ENCODE results near the gene RALGPS1. TPM values are rescaled to one million over a fixed set of nuclear protein-coding genes. Genes with fewer than 3 reads are reported as not detected.
A peak's percentile ranks its signal among the peaks of the same experiment; 100 is the strongest.

Gene RALGPS1
- total RNA-seq, 1 experiment from 2014 or later: 18.6 TPM

DNA sequence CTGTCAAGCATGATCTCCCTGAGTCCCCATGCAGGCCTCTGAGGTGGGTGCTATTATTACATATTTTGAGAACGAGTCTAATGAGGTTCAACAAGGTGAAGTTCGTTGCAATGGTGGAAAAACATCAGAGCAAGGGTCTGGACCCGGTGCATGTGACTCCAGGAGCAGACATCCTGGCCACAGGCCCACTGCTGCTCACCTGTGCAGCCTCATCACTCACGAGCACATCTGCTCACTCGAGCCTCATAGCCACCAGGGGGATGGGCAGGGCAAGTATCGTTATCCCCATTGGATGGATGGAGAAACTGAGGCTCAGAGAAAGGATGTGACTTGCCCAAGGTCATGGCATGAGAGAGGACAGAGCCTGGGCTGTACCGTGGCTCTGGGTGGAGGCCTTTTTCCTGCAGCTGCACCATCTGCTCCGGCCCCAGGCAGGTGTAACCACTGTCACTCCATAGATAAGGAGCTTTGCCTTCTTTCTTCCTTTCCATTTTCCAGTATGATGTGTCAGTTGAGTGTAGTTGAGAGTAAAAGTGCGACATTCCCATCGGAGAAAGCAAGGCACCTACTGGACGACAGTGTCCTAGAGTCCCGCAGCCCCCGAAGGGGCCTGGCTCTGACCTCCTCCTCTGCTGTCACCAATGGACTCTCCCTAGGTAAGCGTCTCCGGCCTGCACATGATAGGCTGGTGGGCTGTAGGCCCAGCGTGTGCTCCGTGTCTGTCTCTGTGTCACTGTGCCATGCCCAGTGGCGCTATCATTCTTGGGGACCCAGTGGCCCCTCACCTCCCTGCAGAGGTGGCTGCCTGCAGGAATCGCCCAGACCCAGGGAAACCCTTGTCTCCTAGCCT is 281.6 kb downstream of the RALGPS1 start:
- Mint-ChIP-seq H3K4me3 (no peak overlapping the region), H3K27ac (peak overlapping the region in 2 of 3 experiments; percentile 10 to 73; a peak in 2 of 7 replicates), H3K4me1 (peaks cover 2 to 9% of the 10 kb centered on the region in 2 experiments; a peak in 3 of 4 replicates), H3K36me3 (ENCODE audit: insufficient read depth in 1 of 3, low read depth in 3 of 3) (peaks cover 0 to 2% (median 2%) of the 10 kb centered on the region in 3 experiments; a peak in 1 of 7 replicates), H3K9me3 (no peaks in the 10 kb centered on the region), H3K27me3 (ENCODE audit: low read depth) (no peaks in the 10 kb centered on the region)
- Histone ChIP-seq H2BK20ac (ENCODE audit: low read depth, low read length, poor library complexity, severe bottlenecking) (no peak overlapping the region), H3K23me2 (ENCODE audit: insufficient read length, low read depth, low read length, poor library complexity, severe bottlenecking) (peaks cover 2% of the 10 kb centered on the region), H3K79me2 (ENCODE audit: insufficient read depth, low read length) (no peaks in the 10 kb centered on the region), H4K20me1 (ENCODE audit: control insufficient read depth, insufficient read depth, insufficient read length) (no peaks in the 10 kb centered on the region), H4K5ac (ENCODE audit: insufficient read length, low read depth, low read length) (no peak overlapping the region), H2BK15ac (ENCODE audit: low read depth, low read length) (no peak overlapping the region), H3K27me3 (ENCODE audit: insufficient read depth, low read length) (no peaks in the 10 kb centered on the region), H2AFZ (ENCODE audit: low read length) (no peak overlapping the region), H2BK12ac (ENCODE audit: insufficient read length, low read depth, low read length) (no peak overlapping the region), H3T11ph (ENCODE audit: low read length) (no peak overlapping the region), H3K9ac (ENCODE audit: extremely low read depth, insufficient read length, low read length) (no peak overlapping the region), H2AK5ac (ENCODE audit: insufficient read length, low read length) (no peak overlapping the region), H2BK5ac (ENCODE audit: insufficient read length, low read length) (no peak overlapping the region), H3K4me1 (ENCODE audit: insufficient read depth, low read length) (no peaks in the 10 kb centered on the region), H3K27ac (ENCODE audit: insufficient read length, low read depth, low read length) (no peak overlapping the region), H3K4ac (ENCODE audit: low read depth, low read length) (no peak overlapping the region), H4K8ac (replicated peaks; ENCODE audit: insufficient read length, low read depth, low read length) (no peak overlapping the region), H3K23ac (ENCODE audit: insufficient read length, low read depth, low read length) (no peak overlapping the region), H3K14ac (ENCODE audit: insufficient read depth, low read length) (no peak overlapping the region), H3K18ac (ENCODE audit: insufficient read length, low read depth, low read length) (no peak overlapping the region), H3K9me3 (ENCODE audit: control insufficient read depth, low read depth, low read length) (no peaks in the 10 kb centered on the region), H3K79me1 (ENCODE audit: insufficient read depth, low read depth, low read length, poor library complexity, severe bottlenecking) (no peaks in the 10 kb centered on the region), H2BK120ac (ENCODE audit: low read depth, low read length, poor library complexity, severe bottlenecking) (no peak overlapping the region), H3K4me2 (ENCODE audit: insufficient read depth, insufficient read length, low read length) (no peak overlapping the region), H3K56ac (ENCODE audit: insufficient read length, low read depth, low read length) (no peak overlapping the region), H4K91ac (ENCODE audit: insufficient read length, low read depth, low read length) (no peak overlapping the region)
- TF ChIP-seq, protein P1, sequence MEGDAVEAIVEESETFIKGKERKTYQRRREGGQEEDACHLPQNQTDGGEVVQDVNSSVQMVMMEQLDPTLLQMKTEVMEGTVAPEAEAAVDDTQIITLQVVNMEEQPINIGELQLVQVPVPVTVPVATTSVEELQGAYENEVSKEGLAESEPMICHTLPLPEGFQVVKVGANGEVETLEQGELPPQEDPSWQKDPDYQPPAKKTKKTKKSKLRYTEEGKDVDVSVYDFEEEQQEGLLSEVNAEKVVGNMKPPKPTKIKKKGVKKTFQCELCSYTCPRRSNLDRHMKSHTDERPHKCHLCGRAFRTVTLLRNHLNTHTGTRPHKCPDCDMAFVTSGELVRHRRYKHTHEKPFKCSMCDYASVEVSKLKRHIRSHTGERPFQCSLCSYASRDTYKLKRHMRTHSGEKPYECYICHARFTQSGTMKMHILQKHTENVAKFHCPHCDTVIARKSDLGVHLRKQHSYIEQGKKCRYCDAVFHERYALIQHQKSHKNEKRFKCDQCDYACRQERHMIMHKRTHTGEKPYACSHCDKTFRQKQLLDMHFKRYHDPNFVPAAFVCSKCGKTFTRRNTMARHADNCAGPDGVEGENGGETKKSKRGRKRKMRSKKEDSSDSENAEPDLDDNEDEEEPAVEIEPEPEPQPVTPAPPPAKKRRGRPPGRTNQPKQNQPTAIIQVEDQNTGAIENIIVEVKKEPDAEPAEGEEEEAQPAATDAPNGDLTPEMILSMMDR (conservative IDR thresholded peaks at IDR 0.05): no peak
- WGBS (ENCODE audit: extremely low coverage, insufficient read length, low lambda C conversion rate): no CpG with 5 or more reads among the region's 19 CpGs
- DNase-seq: no peak

Measured in H9 (cell line).